SH-SY5Y (cell line): ENCODE measurements around the gene C1orf174.

ENCODE experiments used
- GATA2 ChIP-seq: IDR thresholded peaks from 2 replicates; pipeline ENCODE4 v1.6.1; 2011; ENCODE audit warnings: mild to moderate bottlenecking, low read depth, low read length
- GATA3 ChIP-seq: IDR thresholded peaks from 2 replicates; pipeline ENCODE4 v1.6.1; 2011; ENCODE audit warnings: low read depth, mild to moderate bottlenecking, low read length, moderate library complexity

DNA sequence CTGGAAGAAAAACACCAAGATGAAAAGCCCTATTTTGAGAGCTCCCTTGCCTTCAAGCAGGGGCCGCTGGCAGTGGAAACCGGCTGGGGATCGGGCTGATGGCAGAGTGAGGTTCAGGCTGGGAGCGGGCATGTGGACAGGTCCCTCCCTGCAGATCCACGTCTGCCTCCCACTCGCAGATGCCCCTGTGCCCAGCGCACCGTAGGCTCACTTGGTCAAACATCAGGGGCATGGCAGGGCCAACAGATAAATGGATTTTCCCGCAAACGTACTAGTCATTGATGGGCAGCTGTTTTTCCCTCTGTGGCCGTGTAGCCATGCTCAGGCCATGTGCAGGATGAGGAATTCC is 6.6 kb upstream of the C1orf174 start:
- TF ChIP-seq GATA2 (no peak), GATA3 (no peak)
